PFSK-1 (cell line): ENCODE data around the gene NDUFA9.

ENCODE experiments used
- POLR2AphosphoS5 ChIP-seq: IDR thresholded peaks from 2 replicates; pipeline ENCODE4 v1.6.1; 2012; ENCODE audit warnings: low read depth, mild to moderate bottlenecking, control low read depth, low read length, moderate library complexity
- REST ChIP-seq, 2 experiments: IDR thresholded peaks; 2 replicates each; pipeline versions ENCODE4 v1.6.1 to v1.8.0; 2011 to 2012; ENCODE audit warnings: low read depth in 2 of 2, low read length in 2 of 2, control low read depth in 1 of 2, inconsistent platforms in 1 of 2, mild to moderate bottlenecking in 1 of 2, moderate library complexity in 1 of 2; ENCODE audit not compliant: insufficient read depth in 1 of 2
- SIN3A ChIP-seq: IDR thresholded peaks from 2 replicates; pipeline ENCODE4 v1.6.1; 2012; ENCODE audit warnings: mild to moderate bottlenecking, low read length, moderate library complexity, borderline replicate concordance; ENCODE audit not compliant: insufficient read depth
- TAF1 ChIP-seq: IDR thresholded peaks from 2 replicates; pipeline ENCODE4 v1.6.1; 2012; ENCODE audit warnings: low read length, control low read depth, borderline replicate concordance; ENCODE audit not compliant: insufficient read depth

- TF ChIP-seq TAF1, result no peak
- no peak for TF ChIP-seq POLR2AphosphoS5
- no peak for TF ChIP-seq SIN3A
- no peak for TF ChIP-seq REST (IDR thresholded peaks at IDR 0.05; ENCODE audit: insufficient read depth in 1 of 2, low read depth in 2 of 2, low read length in 2 of 2)
Measured at GRCh38 chr12:4690760-4691159, 41.8 kb downstream of the NDUFA9 start.
